Astrocyte of the cerebellum (primary cell): Measurements from ENCODE around the gene ABCC1.

Experiments used
- DNase-seq: peaks from one replicate; pipeline ENCODE4 v3.0.0-alpha.2; 2011; ENCODE audit warnings: low read depth
- H3K4me3 ChIP-seq: 2 replicates; pipeline ENCODE4 v1.5.1; 2011; ENCODE audit warnings: mild to moderate bottlenecking, low read depth, low read length, moderate library complexity
- in situ Hi-C: cut with HindIII; loops from 2 replicates; pipeline ENCODE4 v1.10.0; 2017; ENCODE audit warnings: low sequenced_read_pairs
- TF ChIP-seq, protein P1 (sequence below): IDR thresholded peaks from 2 replicates; pipeline ENCODE4 v1.5.1; 2012; ENCODE audit warnings: low read length, low read depth, moderate library complexity, mild to moderate bottlenecking; ENCODE audit errors: missing control alignments

Gene ABCC1

DNA sequence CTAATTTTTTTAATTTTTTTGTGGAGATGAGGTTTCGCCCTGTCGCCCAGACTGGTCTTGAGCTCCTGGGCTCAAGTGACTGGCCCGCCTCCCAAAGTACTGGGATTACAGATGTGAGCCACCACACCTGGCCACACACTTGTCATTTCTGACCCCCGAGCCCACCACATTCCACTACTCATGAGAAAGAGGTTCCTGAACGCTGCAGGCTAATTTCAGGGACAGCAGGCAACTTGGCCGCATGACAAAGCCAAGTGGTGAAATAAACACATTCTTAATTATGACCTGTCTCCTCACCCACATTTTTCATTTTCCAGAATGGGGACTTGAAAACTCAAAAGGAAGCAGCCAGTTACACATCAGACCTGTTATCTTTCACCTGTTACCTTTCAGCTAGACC, 159.3 kb downstream of the ABCC1 start:
- TF ChIP-seq, protein P1, sequence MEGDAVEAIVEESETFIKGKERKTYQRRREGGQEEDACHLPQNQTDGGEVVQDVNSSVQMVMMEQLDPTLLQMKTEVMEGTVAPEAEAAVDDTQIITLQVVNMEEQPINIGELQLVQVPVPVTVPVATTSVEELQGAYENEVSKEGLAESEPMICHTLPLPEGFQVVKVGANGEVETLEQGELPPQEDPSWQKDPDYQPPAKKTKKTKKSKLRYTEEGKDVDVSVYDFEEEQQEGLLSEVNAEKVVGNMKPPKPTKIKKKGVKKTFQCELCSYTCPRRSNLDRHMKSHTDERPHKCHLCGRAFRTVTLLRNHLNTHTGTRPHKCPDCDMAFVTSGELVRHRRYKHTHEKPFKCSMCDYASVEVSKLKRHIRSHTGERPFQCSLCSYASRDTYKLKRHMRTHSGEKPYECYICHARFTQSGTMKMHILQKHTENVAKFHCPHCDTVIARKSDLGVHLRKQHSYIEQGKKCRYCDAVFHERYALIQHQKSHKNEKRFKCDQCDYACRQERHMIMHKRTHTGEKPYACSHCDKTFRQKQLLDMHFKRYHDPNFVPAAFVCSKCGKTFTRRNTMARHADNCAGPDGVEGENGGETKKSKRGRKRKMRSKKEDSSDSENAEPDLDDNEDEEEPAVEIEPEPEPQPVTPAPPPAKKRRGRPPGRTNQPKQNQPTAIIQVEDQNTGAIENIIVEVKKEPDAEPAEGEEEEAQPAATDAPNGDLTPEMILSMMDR = no peak
- DNase-seq = no peak
- in situ Hi-C loops = loop anchor here (5.0 kb wide), 1 partner anchor 241 kb away; no protein-coding TSS in a partner anchor
- no peak overlapping the region for H3K4me3 ChIP-seq

DNA sequence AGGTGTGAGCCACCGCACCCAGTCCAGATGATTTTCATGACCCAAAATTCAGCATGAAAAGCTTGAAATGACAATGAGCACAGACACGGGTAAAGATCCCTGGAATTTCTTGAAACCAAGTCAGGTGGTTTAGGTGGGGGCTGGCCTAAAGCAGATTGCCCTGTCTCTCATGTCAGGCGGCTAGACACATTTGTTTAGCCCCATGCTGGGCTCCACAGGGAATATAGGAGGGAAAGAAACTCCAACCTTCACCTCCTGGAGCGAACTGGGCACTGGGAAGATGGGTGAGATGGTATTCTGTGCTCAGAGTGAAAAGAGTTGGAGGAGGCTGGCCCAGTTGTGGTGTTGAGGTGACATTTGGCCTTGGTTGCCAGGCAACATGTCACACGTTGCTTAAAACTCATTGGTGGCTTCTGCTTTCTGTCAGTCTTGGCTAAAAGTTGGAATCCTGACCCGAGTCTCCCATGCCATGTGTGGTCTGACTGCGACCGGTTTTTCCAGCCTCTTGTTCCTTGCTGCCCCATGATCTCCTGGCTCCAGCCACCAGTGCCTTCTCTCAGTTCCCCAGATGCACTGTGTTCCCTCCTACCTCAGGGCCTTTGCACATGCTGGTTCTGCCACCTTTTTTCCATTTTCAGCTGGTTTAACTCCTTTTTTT, 160.2 kb downstream of the ABCC1 start:
- no peak overlapping the region for H3K4me3 ChIP-seq
- in situ Hi-C loops = loop anchor here (5.0 kb wide), 1 partner anchor 242 kb away; no protein-coding TSS in a partner anchor
- no peak for DNase-seq
- TF ChIP-seq, protein P1 = no peak

DNA sequence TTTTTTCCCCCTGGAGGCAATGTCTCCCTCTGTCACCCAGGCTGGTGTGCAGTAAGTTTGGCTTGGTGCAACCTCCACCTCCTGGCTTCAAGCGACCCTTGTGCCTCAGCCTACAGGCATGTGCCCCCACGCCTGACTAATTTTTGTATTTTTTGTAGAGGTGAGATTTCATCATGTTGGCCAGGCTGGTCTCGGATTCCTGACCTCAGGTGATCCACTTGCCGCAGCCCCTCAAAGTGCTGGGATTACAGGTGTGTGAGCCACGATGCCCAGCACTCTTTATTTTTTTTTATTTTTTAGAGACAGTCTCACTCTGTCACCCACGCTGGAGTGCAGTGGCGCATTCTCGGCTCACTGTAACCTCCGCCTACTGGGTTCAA, 160.7 kb downstream of the ABCC1 start:
- in situ Hi-C loops = no loop called here
- TF ChIP-seq, protein P1 = no peak
- no peak for DNase-seq
- no peak overlapping the region for H3K4me3 ChIP-seq

DNA sequence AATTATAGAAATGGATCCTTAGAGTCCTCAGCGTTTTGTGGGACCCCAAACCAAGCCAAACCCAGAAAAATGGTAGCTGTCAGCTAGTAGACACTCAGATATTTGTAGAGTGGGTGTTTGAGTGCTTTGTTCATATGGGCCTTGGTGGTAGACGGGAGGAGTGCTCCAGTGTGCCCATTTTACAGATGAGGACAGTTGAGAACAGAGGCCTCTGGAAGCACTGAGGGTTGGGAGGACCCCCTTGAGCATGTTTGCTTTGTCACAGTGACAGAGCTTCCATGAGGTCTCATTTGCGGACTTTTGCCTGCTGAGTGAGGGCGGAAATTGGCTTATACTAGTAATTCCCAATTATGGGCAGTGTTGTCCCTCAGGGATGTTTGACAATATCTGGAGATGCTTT, 162.2 kb downstream of the ABCC1 start:
- TF ChIP-seq, protein P1 = no peak
- DNase-seq = no peak
- in situ Hi-C loops = no loop called here
- no peak overlapping the region for H3K4me3 ChIP-seq

DNA sequence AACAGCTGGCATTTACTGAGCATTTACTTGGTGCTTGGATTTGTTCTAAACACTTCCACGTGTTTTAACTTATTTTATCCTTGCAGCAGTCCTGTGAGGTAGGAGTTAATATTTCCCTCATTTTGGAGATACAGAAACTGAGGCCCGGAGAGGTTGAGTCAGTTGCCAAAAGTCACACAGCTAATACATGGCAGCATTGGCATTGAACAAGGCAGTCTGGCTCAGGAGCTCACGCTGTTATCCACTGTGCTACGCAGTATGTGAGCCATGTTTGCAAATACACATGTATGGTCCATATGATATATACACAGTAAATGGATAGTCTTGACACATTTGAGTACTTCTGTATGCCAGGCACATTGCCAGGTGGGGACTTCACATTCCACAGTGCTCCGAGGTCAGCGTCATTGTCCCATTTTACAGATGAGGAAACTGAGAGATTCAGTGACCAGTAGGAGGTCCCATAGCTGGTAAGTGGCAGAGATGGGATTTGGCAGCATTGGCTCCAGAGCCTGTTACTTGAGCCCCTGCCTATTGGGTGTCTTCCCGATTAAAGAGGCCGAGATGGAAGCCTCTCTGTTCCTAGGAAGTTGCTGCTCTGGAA, 163.1 kb downstream of the ABCC1 start:
- TF ChIP-seq, protein P1 = no peak
- H3K4me3 ChIP-seq = no peak overlapping the region
- DNase-seq = no peak
- in situ Hi-C loops = no loop called here

DNA sequence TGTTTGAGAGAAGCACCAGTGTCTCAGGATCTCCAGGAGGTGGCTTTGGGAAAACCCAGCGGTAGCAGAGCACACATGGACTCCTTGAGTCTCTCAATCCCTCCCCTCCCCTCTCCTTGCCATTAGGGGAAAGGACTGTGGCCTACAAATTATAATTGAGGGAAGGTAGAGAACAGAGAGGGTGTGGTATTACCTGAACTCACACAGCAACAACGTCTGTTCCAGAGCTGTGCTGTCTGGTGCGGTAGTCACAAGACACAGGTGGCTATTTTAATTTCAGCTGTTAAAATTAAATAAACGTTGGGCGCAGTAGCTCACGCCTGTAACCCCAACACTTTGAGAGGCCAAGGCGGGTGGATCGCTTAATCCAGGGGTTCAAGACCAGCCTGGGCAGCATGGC, 163.7 kb downstream of the ABCC1 start:
- in situ Hi-C loops = no loop called here
- DNase-seq = no peak
- TF ChIP-seq, protein P1 = no peak
- no peak overlapping the region for H3K4me3 ChIP-seq
